Stimulated activated CD8-positive, alpha-beta memory T cell treated with anti-CD3 and anti-CD28 coated beads, Interleukin-4, amount 100 ng/mL, for 1 hour (primary cell): ENCODE data around the gene HACD4.
A peak's percentile ranks its signal among the peaks of the same experiment; 100 is the strongest.

Experiments
- DNase-seq, 2 donors: peaks; one replicate each; pipeline ENCODE4 v3.0.0-alpha.2; 2020; ENCODE audit warnings: low read depth in 2 of 2, low spot score in 1 of 2

Gene HACD4, protein sequence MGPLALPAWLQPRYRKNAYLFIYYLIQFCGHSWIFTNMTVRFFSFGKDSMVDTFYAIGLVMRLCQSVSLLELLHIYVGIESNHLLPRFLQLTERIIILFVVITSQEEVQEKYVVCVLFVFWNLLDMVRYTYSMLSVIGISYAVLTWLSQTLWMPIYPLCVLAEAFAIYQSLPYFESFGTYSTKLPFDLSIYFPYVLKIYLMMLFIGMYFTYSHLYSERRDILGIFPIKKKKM

DNA sequence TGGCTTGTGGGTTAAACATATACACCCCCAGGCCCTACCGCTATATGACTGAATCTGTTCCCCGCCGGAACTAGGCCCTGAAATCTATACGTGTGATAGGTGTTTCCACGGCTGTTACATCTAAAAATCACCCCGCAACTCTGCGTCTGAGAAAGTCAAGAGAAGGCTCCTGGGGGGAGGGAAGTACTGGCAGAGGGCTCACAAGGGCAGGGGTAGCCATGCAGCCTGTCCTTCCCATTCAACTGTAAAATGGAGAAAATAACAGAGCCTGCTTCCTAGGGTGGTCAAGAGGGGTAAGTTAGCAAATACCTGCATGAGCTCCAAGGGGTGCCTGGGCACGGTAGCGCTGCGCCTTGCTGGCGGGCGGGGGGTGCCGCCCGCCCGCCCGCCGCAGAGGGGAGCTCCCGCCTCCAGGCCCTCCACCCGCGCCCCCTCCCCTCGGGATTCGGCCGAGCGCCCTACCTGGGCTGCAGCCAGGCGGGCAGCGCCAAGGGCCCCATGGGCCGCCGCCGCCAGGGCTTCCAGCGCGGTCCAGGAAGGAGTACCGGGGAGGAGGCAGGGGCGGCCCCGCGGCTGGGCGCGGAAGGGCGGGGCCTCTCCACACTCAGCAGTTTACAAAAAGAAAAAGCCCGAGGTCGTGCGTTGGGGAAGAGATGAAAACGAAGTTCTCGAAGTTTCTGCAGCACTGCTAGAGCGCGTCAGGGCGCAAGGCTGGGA, at the start of gene HACD4:
Gene HACD4 (minus strand): TSS at position 550 of the 717 bp plus-strand sequence. CDS start 50 bp downstream, at position 500.
- peak; percentile 23 to 39 for DNase-seq

DNA sequence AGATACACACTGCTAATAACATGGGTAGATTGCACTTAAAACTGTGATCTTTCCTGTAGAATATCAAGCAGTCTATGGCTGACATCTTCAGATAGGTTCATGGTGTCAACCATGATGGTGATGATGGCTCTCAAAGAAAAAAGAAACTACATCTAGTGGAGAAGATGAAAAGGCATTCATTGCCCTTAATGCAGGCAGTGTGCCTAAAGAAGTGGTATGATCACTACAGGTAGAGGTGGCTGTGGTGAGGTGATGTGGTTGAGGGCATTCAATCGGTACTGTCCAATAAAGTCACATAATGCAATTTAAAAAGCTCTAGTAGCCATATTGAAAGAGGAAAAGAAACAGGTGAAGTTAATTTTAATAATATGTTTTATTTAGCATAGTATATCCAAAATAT, 49.4 kb upstream of the HACD4 start:
- no peak for DNase-seq

DNA sequence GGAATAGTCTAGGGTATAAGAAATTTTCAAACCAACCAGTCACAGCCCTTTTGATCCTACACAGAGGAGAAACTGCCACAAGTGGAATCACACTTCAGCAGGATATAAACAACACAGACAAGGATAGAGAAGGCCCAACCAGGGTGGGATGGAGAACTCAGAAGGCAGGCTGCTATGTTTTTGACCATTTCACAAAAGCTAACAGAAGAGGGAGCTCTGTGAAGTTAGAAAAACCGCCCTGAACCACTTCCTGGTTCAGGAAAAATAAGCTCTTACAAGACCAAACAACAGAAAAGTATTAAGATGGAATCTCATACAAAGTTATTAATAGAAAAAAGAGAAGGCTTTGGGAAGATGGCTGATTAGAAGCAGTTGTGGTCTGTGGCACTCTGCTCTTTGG, 47.3 kb upstream of the HACD4 start:
- no peak for DNase-seq

DNA sequence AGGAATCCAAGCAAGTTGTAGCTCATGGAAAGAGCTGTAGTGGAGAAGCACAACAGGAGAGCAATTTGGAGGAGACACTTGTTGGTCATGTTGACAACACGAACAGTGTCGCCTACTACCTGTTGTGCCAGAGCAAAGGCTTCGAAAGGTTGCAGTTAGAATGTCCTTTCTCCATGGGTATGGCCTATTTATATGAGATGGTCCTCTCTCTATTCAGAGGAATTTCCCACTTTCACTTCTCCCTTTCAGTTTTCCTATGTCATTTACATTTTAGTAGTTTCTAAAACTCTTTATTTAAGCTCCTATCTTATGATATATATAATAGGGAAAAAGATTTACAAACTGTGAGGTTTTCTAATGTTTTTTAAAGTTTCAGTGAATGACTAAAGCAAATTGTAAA, 46.3 kb upstream of the HACD4 start, which contains the start of gene IFNB1:
Gene IFNB1 (minus strand): TSS at position 162 of the 400 bp plus-strand sequence. CDS start 73 bp downstream, at position 89.
- DNase-seq = no peak

DNA sequence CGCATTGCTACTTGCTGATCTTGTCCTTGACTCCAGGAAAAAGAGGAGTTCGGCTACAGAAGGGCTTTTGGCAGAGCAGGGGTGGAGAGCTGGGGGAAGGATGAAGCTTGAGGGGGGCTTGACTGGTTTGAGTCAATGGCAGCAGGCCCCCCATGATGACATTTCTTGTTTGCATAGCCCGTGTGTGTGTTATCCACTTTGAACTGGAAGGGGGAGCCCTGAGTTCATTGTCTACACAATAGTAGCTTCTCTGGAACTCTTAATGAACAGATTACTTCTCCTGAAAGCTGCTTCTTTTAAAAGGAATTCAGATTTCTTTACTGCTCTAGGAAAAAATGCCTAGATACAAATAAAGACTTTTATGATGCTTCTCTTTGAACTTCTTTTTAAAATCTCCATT, 44.0 kb upstream of the HACD4 start:
- no peak for DNase-seq

DNA sequence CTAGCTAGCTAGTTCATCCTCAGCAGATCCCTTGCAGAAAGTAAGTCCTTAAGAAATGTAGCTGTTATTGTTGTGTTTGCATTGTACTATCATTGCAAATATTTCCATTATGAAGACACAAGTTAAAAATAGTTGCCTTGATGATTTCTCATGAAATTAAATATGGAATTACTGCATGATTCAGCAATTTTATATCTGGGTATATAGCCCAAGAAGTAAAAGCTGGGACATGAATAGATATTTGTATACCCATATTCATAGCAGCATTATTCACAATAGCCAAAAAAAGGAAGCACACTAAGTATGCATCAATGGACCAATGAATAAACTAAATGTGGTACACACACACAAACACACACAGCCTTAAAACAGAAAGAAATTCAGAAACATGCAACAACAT, 39.5 kb upstream of the HACD4 start:
- DNase-seq = no peak

DNA sequence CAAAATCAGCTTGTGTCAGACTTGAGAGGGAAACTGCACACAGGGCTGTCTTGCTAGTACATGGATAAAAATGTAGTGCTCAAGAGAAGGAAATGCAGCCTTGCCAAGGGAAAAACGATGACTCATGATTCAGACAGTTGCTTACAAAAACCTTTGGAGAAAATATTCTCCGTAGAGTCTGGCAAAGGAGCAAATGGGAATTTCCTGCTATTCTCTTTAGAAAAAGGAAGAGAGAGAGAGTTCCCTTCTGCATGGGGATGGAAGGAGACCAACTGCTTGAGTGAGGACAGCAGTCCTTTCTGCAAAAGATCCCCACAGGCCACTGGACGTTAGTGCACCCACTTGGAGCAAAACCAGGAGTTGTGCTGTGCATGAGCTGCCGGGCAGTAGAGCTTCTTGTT, 38.7 kb upstream of the HACD4 start:
- DNase-seq = no peak

DNA sequence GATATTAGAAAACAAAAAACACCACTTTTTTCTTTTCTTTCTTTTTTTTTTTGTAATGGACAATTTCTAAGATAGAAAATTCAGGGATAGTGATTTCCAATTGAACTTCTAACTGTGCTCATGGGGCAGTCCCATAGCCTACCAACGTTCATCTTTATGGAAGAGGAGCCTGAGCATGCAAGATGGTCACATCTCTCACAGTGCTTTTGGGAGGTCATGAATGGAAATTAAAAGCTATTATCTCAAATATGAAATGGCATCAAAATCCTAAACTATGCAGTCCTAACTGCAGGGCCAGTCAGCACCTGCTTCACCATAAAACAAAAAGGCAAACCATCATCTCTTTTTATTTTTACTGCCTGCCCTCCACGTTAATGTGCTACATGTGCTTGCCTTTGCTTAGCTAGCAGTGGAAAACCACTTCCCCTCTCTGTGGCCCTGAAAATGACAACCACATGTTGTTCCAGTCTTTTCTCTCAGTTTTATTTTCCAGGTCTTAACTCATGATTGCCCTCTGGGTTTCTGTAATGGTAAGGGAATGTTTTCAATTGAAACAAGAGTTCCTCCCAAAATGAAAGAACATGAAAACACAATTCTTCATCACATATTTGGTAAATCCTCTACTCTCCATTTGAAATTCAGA, 29.6 kb upstream of the HACD4 start:
- no peak for DNase-seq

DNA sequence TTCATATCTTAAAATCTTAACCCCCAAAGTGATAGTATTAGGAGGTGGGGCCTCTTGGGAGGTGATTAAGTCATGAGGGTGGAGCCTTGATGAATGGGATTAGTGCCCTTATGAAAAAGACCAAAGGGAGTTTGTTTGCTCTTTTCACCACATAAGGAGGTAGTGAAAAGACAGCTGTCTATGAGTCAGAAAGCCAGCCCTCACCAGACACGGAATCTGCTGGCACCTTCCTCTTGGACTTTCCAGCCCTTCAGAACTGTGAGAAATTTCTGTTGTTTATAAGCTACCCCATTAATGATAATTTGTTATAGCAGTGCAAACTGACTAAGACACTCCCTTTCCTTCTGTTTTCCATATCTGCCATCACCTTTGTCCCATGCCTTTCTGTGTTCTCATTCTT, 25.5 kb upstream of the HACD4 start:
- no peak for DNase-seq

DNA sequence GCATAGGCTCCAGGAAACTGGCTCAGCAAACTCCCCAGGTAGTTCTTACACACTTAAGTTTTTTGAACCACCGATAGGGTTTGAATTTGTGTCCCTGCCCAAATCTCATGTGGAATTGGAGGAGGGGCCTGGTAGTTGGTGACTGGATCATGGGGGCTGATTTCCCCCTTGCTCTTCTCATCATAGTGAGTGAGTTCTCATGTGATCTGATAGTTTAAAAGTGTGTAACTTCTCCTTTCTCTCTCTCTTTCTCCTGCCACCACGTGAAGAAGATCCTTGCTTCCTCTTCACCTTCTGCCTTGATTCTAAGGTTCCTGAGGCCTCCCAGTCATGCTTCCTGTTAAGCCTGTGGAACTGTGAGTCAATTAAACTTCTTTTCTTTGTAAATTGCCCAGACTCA, 22.4 kb upstream of the HACD4 start:
- DNase-seq = no peak

DNA sequence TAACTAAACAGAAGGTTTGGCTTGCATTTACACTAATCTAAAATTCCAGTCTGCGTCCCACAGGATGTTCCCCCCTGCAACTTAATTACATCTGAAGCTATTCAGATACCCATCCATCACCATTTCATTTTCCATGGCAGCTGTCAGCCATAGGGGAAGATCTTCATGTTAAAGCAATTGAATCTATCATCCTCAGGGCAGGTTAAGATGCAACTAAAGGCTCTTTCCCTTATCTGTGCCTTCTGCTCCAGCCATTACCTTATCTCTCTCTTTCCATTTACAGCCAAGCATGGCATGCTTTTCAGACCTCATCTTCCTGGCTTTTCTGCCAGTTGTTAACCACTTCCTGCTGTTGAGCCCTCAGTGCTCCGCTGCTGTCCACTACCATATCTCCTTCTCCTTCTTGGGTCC, 15.8 kb upstream of the HACD4 start:
- no peak for DNase-seq

DNA sequence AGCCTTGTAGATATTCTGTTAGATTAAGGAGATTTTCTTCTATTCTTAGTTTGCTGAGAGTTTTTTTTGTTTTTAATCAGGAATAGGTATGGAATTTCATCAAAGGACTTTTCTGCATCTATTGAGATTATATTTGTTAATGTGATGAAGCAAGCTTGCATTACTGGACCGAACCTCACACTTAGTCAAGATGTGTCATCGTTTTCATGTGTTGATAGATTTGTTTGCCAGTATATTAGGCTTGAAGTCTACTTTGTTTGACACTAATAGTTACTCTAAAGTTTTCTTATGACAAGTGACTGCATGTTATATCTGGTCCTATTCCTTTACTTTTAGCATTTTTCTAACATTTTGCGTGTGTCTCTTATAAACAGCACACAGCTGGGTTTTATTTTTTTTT, 12.4 kb upstream of the HACD4 start:
- DNase-seq = no peak

DNA sequence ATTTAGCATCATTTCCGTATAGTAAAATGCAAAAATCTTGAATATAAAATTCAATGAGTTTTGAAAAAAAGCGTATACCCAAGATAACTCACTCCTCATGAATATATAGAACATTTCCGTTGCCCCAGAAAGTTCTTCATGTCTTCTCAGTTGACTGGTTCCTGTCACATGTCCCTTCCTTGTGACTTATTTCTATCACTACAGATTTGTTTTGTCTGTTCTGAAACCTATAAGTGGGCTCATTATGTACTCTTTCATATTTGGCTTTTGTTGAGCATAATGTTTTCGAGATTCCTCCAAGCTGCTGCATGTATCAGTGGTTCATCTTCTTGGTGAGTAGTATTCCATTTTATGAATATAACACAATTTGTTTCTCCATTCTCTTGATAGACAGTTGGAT, 11.0 kb upstream of the HACD4 start:
- DNase-seq = no peak

DNA sequence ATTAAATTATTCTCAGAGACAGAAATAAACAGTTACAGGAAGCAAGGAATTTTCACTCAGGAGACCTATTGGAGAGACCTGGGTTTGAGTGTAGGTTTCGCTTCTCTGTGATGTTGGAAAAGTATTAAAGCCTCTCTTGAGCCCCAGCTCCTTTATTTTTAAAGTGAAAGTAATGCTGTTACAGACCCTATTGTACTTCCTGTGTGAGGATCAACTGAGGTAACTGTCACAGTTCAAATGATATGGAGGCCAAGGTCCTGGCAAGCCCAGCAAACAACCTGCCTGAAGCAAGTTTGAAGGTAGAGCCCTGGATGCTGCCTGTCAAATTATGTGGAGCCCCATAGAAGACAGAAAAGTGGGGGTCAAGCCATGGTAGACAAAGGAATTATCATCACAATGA, 7.9 kb upstream of the HACD4 start:
- DNase-seq = no peak

DNA sequence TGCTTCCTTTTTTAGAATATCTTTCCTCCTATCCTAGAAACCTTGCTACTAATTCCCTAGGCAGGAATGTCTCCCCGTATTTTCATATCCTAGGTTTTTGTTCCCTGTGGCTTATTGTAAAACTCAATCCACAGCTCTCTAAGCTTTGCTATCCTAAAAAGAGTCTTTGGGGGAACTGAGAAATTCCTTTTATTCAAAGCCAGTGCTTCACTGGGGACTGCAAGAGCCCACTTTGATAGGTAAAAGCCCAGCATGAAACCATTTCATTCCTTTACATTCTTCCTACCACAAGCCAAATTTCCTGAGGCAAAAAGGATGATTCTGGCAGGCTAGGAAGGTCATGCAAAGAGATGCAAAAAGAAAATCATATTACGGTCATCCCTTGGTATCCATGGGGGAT, 5.8 kb upstream of the HACD4 start:
- no peak for DNase-seq

DNA sequence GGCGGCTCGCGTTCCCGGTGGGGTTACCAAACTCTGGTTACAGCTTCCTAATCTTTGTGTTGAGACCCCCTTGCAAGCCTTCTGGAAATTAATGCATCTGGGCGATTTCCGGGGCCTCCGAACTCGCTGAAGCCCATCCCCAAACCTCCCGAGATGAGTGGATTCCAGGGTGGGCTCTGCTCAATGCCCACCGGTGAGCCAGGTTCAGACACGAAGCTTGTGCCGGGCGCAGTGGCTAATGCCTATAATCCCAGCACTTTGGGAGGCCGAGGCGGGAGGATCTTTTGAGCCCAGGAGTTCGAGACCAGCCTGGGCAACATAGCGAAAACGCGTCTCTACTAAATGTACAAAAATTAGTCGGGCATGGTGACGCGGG, 356 bp upstream of the HACD4 start:
- DNase-seq = no peak

DNA sequence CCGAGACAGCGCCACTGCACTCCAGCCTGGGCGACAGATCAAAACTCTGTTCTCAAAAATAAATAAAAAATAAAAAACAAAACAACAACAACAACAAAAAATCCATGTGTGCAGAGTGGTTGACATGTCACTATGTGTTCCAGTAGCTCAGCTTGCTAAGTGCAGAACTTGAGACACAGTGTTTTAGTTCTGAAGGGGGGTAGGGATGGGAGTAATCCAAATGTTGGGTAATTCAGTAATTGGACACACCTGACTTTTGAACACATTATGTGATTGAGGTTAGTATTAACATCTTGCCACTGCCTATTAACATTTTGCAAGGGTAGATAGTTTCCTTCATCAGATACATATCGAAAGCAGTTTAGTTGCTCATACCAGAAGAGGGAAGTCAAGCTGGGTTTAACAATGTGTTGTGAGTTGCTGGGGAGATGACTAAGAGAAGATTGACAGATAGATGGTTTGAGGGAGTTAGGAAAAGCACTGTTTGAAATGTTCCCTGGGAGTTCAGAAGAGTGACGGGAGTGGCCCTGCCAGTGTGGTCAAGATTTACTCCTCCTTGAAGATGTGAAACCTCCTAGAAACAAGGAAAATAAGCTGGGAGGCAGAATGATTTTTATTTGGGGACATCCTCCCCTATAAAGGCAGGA, 928 bp downstream of the HACD4 start:
- no peak for DNase-seq

DNA sequence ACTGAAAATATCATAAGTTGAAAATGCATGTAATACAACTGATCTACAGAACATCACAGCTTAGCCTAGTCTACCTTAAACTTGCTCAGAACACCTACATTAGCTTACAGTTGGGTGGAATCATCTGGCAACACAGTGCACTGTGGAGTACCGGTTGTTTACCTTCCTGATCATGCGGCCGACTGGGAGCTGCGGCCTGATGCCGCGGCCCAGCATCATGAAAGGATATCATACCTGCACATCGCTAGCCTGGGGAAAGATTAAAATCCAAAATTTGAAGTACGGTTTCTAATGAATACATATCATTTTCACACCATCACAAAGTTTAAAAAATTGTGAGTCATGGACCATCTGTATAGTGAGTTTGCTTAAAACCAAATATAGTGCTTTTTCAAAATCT, 1.8 kb downstream of the HACD4 start:
- no peak for DNase-seq

DNA sequence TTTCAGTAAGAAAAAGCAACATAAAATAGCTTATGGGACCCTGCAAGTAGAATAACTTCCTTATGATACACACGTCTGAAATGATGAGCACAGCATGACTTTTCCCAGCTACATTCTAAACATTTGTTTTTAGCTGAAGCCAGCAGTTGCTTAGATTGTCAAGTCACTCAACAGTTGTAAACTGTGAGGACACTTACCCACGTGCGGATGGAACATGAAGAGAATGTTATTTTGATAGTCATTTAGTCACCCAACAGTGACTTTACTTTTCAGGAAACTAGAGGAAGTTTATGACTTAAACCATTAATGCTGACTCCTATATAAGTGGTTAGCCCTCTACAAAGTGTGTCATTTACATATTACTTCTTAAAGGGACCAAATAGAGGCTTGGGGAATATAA, 3.0 kb downstream of the HACD4 start:
- no peak for DNase-seq

DNA sequence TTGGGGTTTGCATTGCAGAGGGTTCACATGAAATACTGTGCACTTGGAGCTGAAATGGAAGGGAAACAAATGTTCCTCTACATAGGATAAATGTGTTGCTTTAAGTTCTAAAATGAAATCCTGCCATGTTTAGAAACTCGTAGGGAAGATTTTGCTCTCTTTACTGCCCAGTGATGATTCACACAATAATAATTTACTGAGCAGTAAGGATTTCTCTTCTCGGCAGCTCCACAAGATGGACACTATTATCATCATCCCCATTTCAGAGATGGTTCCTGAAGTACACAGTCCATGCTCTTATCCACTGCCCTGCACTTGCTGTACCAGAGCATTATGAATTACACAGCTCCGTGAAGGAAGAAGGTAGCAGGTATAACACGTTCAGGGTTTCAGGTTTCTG, 4.1 kb downstream of the HACD4 start:
- DNase-seq = no peak

DNA sequence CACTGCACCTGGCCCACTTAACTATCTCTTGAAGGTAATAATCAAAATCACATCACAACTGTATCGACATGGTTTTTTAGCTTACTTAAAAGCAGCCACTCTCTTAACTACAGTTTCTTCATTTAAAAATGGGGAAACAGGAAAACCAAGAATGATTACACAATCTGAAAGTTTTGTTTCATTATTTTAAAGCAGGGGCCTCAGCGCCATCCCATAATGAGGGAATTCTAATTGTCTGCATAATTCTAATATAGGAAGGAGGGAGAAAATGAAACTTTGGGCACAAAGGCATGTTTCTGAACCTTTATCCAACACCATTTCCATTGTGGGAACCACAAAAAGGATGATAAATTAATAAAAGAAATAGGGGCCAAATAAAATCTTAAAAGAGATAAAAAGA, 7.6 kb downstream of the HACD4 start:
- no peak for DNase-seq

DNA sequence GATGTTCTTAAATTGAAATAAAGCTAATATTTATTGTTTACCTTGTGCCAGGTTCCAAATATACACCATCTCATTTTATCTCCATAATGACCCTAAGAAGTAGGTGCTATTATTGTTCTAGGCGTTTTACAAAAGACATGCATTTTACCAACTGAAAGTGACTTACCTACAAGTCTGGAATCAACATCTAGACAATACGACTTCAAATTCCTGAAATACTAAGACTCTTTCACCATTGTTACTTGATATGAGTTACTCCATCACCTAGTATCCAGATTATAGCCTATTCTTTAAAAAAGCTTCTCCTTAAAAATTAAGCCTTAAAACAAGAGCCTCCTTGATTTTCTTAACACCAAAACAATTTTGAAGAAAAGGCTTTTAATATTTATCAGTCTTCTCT, 13.3 kb downstream of the HACD4 start:
- no peak for DNase-seq
